Fibroblast of the conjunctiva (primary cell): Measurements from ENCODE around the gene TRIM46.
A peak's percentile ranks its signal among the peaks of the same experiment; 100 is the strongest.

Experiments used
- DNase-seq: peaks from one replicate; pipeline ENCODE4 v3.0.0-alpha.2; 2010; ENCODE audit warnings: low read depth

The TRIM46 gene

GRCh38 chr1:155172732-155173477, 744 bp upstream of the TRIM46 start, which contains the start of gene KRTCAP2:
TSS of gene KRTCAP2 (minus strand) at chr1:155173304. CDS start at chr1:155173224, 80 bp downstream.
- DNase-seq: peak; percentile 97

- DNase-seq: no peak
These were observed 953 bp downstream of the TRIM46 start for GRCh38 chr1:155174324-155175280.

- no peak for DNase-seq
These were observed 1.8 kb downstream of the TRIM46 start for GRCh38 chr1:155175281-155175926.

- no peak for DNase-seq
These were observed 2.3 kb downstream of the TRIM46 start for GRCh38 chr1:155175927-155176371.

GRCh38 chr1:155176544-155177071, 3.0 kb downstream of the TRIM46 start:
- peak; percentile 62 for DNase-seq

- no peak for DNase-seq
These were observed 3.7 kb downstream of the TRIM46 start for GRCh38 chr1:155177192-155177917.

- DNase-seq: no peak
These were observed 4.3 kb downstream of the TRIM46 start for GRCh38 chr1:155177918-155178281.

- DNase-seq: no peak
These were observed 4.9 kb downstream of the TRIM46 start for GRCh38 chr1:155178441-155179111.

GRCh38 chr1:155179112-155180031, 5.7 kb downstream of the TRIM46 start:
- DNase-seq: no peak

- no peak for DNase-seq
These were observed 7.9 kb downstream of the TRIM46 start for GRCh38 chr1:155181371-155182051.

GRCh38 chr1:155182052-155182550, 8.5 kb downstream of the TRIM46 start:
- no peak for DNase-seq

GRCh38 chr1:155183775-155184221, 10.1 kb downstream of the TRIM46 start:
- no peak for DNase-seq

- no peak for DNase-seq
These were observed 10.7 kb downstream of the TRIM46 start for GRCh38 chr1:155184351-155184811.

GRCh38 chr1:155184835-155185782, 11.5 kb downstream of the TRIM46 start:
- DNase-seq: no peak

GRCh38 chr1:155185783-155186066, 12.1 kb downstream of the TRIM46 start:
- DNase-seq: no peak

- DNase-seq: no peak
These were observed 12.6 kb downstream of the TRIM46 start for GRCh38 chr1:155186067-155186793.

GRCh38 chr1:155186794-155187455, 13.3 kb downstream of the TRIM46 start:
- DNase-seq: no peak
